H1 (cell line): ENCODE measurements around the gene OAS3. TPM values are rescaled to one million over a fixed set of nuclear protein-coding genes. Genes with fewer than 3 reads are reported as not detected.

Experiments used
- CTCF ChIA-PET: fragments of 300-600 bp; sonication (Branson Sonifier 250); formaldehyde crosslinking; loops from one replicate; lab custom pipeline; 2021; ENCODE audit not compliant: partially characterized antibody; lab: Charles Lee
- POLR2A ChIA-PET: fragments of 300-600 bp; sonication (Branson Sonifier 250); formaldehyde crosslinking; loops from one replicate; lab custom pipeline; 2021; ENCODE audit warnings: inconsistent platforms; ENCODE audit not compliant: partially characterized antibody; lab: Charles Lee
- DNase-seq, 2 experiments: peaks; one replicate each; pipeline versions ENCODE4 v3.0.0 to v3.0.0-alpha.2; 2010 to 2022; ENCODE audit warnings: low spot score in 2 of 2, low read depth in 1 of 2, mixed read lengths in 1 of 2
- FAIRE-seq: peaks from 2 replicates; lab custom pipeline; 2011; peaks lifted over from hg19 to GRCh38; lab: Jason Lieb, UNC
- H2AFZ ChIP-seq: 2 replicates; pipeline ENCODE4 v1.8.1; 2012; ENCODE audit warnings: low read length, inconsistent platforms
- H2AK5ac ChIP-seq: 2 replicates; pipeline ENCODE4 v1.6.1; 2013; ENCODE audit warnings: low read depth, low read length
- H2BK120ac ChIP-seq: replicated peaks from 2 replicates; pipeline ENCODE3; 2013; ENCODE audit warnings: low read depth, low read length, inconsistent platforms
- H2BK12ac ChIP-seq: 2 replicates; pipeline ENCODE4 v1.6.1; 2013; ENCODE audit warnings: low read depth, low read length
- H2BK15ac ChIP-seq: 2 replicates; pipeline ENCODE4 v1.6.1; 2013; ENCODE audit warnings: low read length
- H2BK20ac ChIP-seq: 2 replicates; pipeline ENCODE4 v1.6.1; 2013; ENCODE audit warnings: low read length
- H2BK5ac ChIP-seq: 2 replicates; pipeline ENCODE4 v1.6.1; 2013; ENCODE audit warnings: low read depth, low read length
- H3K14ac ChIP-seq: 2 replicates; pipeline ENCODE4 v1.6.1; 2013; ENCODE audit warnings: inconsistent platforms; ENCODE audit not compliant: insufficient read length
- H3K18ac ChIP-seq: 2 replicates; pipeline ENCODE4 v1.6.1; 2013; ENCODE audit warnings: low read length; ENCODE audit errors: extremely low read depth
- H3K23ac ChIP-seq: 2 replicates; pipeline ENCODE4 v1.6.1; 2013; ENCODE audit warnings: inconsistent platforms; ENCODE audit not compliant: insufficient read length
- H3K23me2 ChIP-seq: 2 replicates; pipeline ENCODE4 v1.6.1; 2013; ENCODE audit warnings: low read depth, low read length
- H3K27ac ChIP-seq: 2 replicates; pipeline ENCODE4 v1.6.1; 2011; ENCODE audit warnings: low read depth, low read length, inconsistent platforms
- H3K27me3 ChIP-seq, 4 experiments: replicated peaks in 1 of 4; 1 replicate in 1 of 4; 2 replicates in 3 of 4; pipeline versions ENCODE4 v1.6.1 to v1.8.1; 2011 to 2013; ENCODE audit warnings: low read length in 3 of 4, mild to moderate bottlenecking in 3 of 4, inconsistent platforms in 2 of 4, mixed read lengths in 2 of 4, moderate library complexity in 1 of 4; ENCODE audit not compliant: control insufficient read depth in 3 of 4, insufficient read depth in 3 of 4; ENCODE audit errors: extremely low read depth in 1 of 4
- H3K36me3 ChIP-seq, 4 experiments: 2 replicates each; pipeline versions ENCODE4 v1.6.1 to v1.8.1; 2011 to 2013; ENCODE audit warnings: mild to moderate bottlenecking in 4 of 4, low read length in 3 of 4, moderate library complexity in 2 of 4, control low read depth in 1 of 4, inconsistent platforms in 1 of 4; ENCODE audit not compliant: insufficient read depth in 4 of 4, control insufficient read depth in 2 of 4
- H3K4ac ChIP-seq: replicated peaks from 2 replicates; pipeline ENCODE3; 2013; ENCODE audit warnings: low read length, low read depth, mixed read lengths, inconsistent platforms; ENCODE audit not compliant: insufficient read length
- H3K4me1 ChIP-seq, 4 experiments: replicated peaks in 1 of 4; 1 replicate in 1 of 4; 2 replicates in 3 of 4; pipeline versions ENCODE4 v1.6.1 to v1.8.1; 2011 to 2013; ENCODE audit warnings: low read length in 3 of 4, inconsistent platforms in 2 of 4, mixed read lengths in 1 of 4; ENCODE audit not compliant: insufficient read depth in 4 of 4, control insufficient read depth in 3 of 4
- H3K4me2 ChIP-seq, 2 experiments: 2 replicates each; pipeline versions ENCODE4 v1.6.1 to v1.8.1; 2011 to 2013; ENCODE audit warnings: low read depth in 2 of 2, low read length in 2 of 2, control low read depth in 1 of 2, inconsistent platforms in 1 of 2, mild to moderate bottlenecking in 1 of 2; ENCODE audit not compliant: insufficient read depth in 1 of 2
- H3K4me3 ChIP-seq, 4 experiments: fragments of 200-600, 300-600 bp in 1 of 4; sonication (generic), shearing (Covaris generic), sonication (Bioruptor Twin) in 1 of 4; 2 replicates each; pipeline versions ENCODE4 v1.5.1 to v1.8.1; 2011 to 2016; ENCODE audit warnings: low read length in 4 of 4, low read depth in 3 of 4, control low read depth in 2 of 4, inconsistent platforms in 2 of 4, mild to moderate bottlenecking in 2 of 4, mixed read lengths in 1 of 4, moderate library complexity in 1 of 4; ENCODE audit not compliant: insufficient read depth in 2 of 4; ENCODE audit errors: extremely low read depth in 1 of 4
- H3K56ac ChIP-seq: replicated peaks from 2 replicates; pipeline ENCODE3; 2013; ENCODE audit warnings: low read depth, mild to moderate bottlenecking, mixed read lengths, low read length, inconsistent platforms; ENCODE audit not compliant: insufficient read length
- H3K79me1 ChIP-seq: 2 replicates; pipeline ENCODE4 v1.6.1; 2013; ENCODE audit warnings: low read depth, low read length, control low read depth
- H3K79me2 ChIP-seq, 2 experiments: 2 replicates each; pipeline versions ENCODE4 v1.6.1 to v1.8.1; 2012 to 2013; ENCODE audit warnings: low read length in 2 of 2, mild to moderate bottlenecking in 2 of 2, inconsistent platforms in 1 of 2; ENCODE audit not compliant: insufficient read depth in 2 of 2, control insufficient read depth in 1 of 2
- H3K9ac ChIP-seq, 4 experiments: replicated peaks in 1 of 4; 1 replicate in 1 of 4; 2 replicates in 3 of 4; pipeline versions ENCODE4 v1.6.1 to v1.8.1; 2011 to 2013; ENCODE audit warnings: low read depth in 3 of 4, low read length in 3 of 4, control low read depth in 2 of 4, mild to moderate bottlenecking in 2 of 4, moderate library complexity in 2 of 4, inconsistent platforms in 1 of 4; ENCODE audit errors: extremely low read depth in 1 of 4
- H3K9me3 ChIP-seq, 2 experiments: 2 replicates each; pipeline versions ENCODE4 v1.6.1 to v1.8.1; 2012 to 2013; ENCODE audit warnings: mild to moderate bottlenecking in 2 of 2, moderate library complexity in 2 of 2, control low read depth in 1 of 2, inconsistent platforms in 1 of 2, low read depth in 1 of 2, low read length in 1 of 2, mixed read lengths in 1 of 2; ENCODE audit not compliant: insufficient read depth in 2 of 2
- H4K20me1 ChIP-seq, 2 experiments: replicated peaks in 1 of 2; 2 replicates each; pipeline versions ENCODE3 to v1.8.1; 2011 to 2013; ENCODE audit warnings: inconsistent platforms in 2 of 2, low read length in 2 of 2, mild to moderate bottlenecking in 1 of 2; ENCODE audit not compliant: insufficient read depth in 2 of 2, control insufficient read depth in 1 of 2
- H4K5ac ChIP-seq: 2 replicates; pipeline ENCODE4 v1.6.1; 2013; ENCODE audit warnings: low read length, low read depth, mixed read lengths, inconsistent platforms; ENCODE audit not compliant: insufficient read length
- H4K8ac ChIP-seq: 2 replicates; pipeline ENCODE4 v1.8.0; 2013; ENCODE audit warnings: mild to moderate bottlenecking, moderate library complexity, low read length, inconsistent platforms; ENCODE audit not compliant: insufficient read depth; ENCODE audit errors: extremely low read depth
- H4K91ac ChIP-seq: replicated peaks from 2 replicates; pipeline ENCODE3; 2013; ENCODE audit warnings: low read length, mixed read lengths, inconsistent platforms; ENCODE audit not compliant: insufficient read length
- BACH1 ChIP-seq: IDR thresholded peaks from 2 replicates; pipeline ENCODE4 v1.6.1; 2012; ENCODE audit warnings: low read length, improper control_type of control experiment
- RAD21 ChIP-seq, 2 experiments: IDR thresholded peaks in 1 of 2; conservative IDR thresholded peaks in 1 of 2; 2 replicates each; pipeline ENCODE4 v1.6.1; 2011; ENCODE audit warnings: low read depth in 2 of 2, low read length in 2 of 2, improper control_type of control experiment in 1 of 2, inconsistent platforms in 1 of 2, mild to moderate bottlenecking in 1 of 2, moderate library complexity in 1 of 2
- RFX5 ChIP-seq: IDR thresholded peaks from 2 replicates; pipeline ENCODE4 v1.6.1; 2011; ENCODE audit warnings: low read depth, low read length, improper control_type of control experiment, borderline replicate concordance
- SRF ChIP-seq: IDR thresholded peaks from 2 replicates; pipeline ENCODE4 v1.6.1; 2011; ENCODE audit warnings: mild to moderate bottlenecking, low read depth, low read length, moderate library complexity
- TAF7 ChIP-seq: optimal IDR thresholded peaks from 2 replicates; pipeline ENCODE3; 2011; ENCODE audit warnings: low read depth, mild to moderate bottlenecking, inconsistent platforms, low read length, moderate library complexity, borderline replicate concordance
- TCF12 ChIP-seq: IDR thresholded peaks from 2 replicates; pipeline ENCODE4 v1.6.1; 2011; ENCODE audit warnings: low read depth, mild to moderate bottlenecking, low read length
- TEAD4 ChIP-seq: IDR thresholded peaks from 2 replicates; pipeline ENCODE4 v1.6.1; 2012; ENCODE audit warnings: low read depth, low read length, inconsistent platforms, mixed read lengths
- WGBS, 2 experiments: shearing (Covaris generic) in 1 of 2; methylation state at CpG; one replicate each; pipeline versions ENCODE4 v1.1.6 to v1.1.7; 2013 to 2015; ENCODE audit warnings: low lambda C conversion rate in 2 of 2, mixed read lengths in 2 of 2, inconsistent platforms in 1 of 2, low coverage in 1 of 2, missing lambda C conversion rate in 1 of 2; ENCODE audit not compliant: insufficient replicate concordance in 2 of 2, insufficient coverage in 1 of 2, insufficient read length in 1 of 2; ENCODE audit errors: extremely low coverage in 1 of 2, missing lambda C conversion rate in 1 of 2; 5-methylcytosine and 5-hydroxymethylcytosine counted together
- polyA plus RNA-seq, 7 experiments: library from polyadenylated mRNA; depleted of rRNA in 3 of 7; stranded (reverse) in 5 of 7; unstranded in 2 of 7; fragments of >200 nt in 5 of 7; fragments of 200-250 nt in 2 of 7; gene quantifications; 1 replicate in 5 of 7; 2 replicates in 1 of 7; 4 replicates in 1 of 7; pipeline versions ENCODE4 v1.2.1 to v1.2.3, GENCODE V29; 2011 to 2013; ENCODE audit warnings: missing spikeins in 2 of 7, mixed read lengths in 2 of 7
- total RNA-seq: library from RNA; stranded (reverse); fragmentation: NEBNext Ultra II Directional; extraction: Animal tissue kit (Norgen Biotek cat#: 25700); gene quantifications from 2 replicates; pipeline ENCODE4 v1.2.1, GENCODE V29; 2021

OAS3 gene
- total and polyA plus RNA-seq, 2 of the 8 experiments (the other 6 are each of a cell fraction or from before 2014, with no cell fraction given), result 0.73 to 3.7 TPM

GRCh38 chr12:112970391-112970790 is 32.1 kb downstream of the OAS3 start:
- TF ChIP-seq BACH1, result no peak
- TF ChIP-seq RAD21 (IDR thresholded peaks at IDR 0.05 in 1 of 2, conservative IDR thresholded peaks at IDR 0.05 in 1 of 2; ENCODE audit: low read depth in 2 of 2, low read length in 2 of 2), result no peak
- 0 out of 2 replicates have a peak, but pooled peaks have one; percentile 11 for TF ChIP-seq SRF
- TF ChIP-seq TAF7, result no peak
- TF ChIP-seq TCF12, result no peak
- no peak for TF ChIP-seq RFX5
- no peak for TF ChIP-seq TEAD4
- TF ChIP-seq, all 59 proteins: peak for 1
- no peak overlapping the region for H2AK5ac ChIP-seq
- no peak overlapping the region for H4K8ac ChIP-seq
- 85% methylated on average over 2 of the region's 2 CpGs; no CpG with 5 or more reads in 1 of the 2 experiments for WGBS, 2 experiments
- H3K79me1 ChIP-seq, result no peaks in the 10 kb centered on the region
- H2BK120ac ChIP-seq, result no peak overlapping the region
- no peak overlapping the region for H2BK12ac ChIP-seq
- H3K9me3 ChIP-seq, result no peaks in the 10 kb centered on the region
- no peaks in the 10 kb centered on the region for H3K4me1 ChIP-seq
- H3K23me2 ChIP-seq, result no peaks in the 10 kb centered on the region
- H3K4me3 ChIP-seq, result no peak overlapping the region
- no peak overlapping the region for H3K9ac ChIP-seq
- POLR2A ChIA-PET, result no interaction called here
- H2AFZ ChIP-seq, result no peak overlapping the region
- no peak overlapping the region for H3K56ac ChIP-seq
- H3K18ac ChIP-seq, result no peak overlapping the region
- no peaks in the 10 kb centered on the region for H3K36me3 ChIP-seq
- no peaks in the 10 kb centered on the region; a peak in 2 of 7 replicates for H3K27me3 ChIP-seq
- no peak overlapping the region for H3K14ac ChIP-seq
- CTCF ChIA-PET, result interaction anchor here (0.6 to 1.4 kb wide), 2 partner anchors 8 to 23 kb away, joined by 3 to 7 read pairs; partner anchors contain the start of gene OAS2
- no peak overlapping the region for H3K4me2 ChIP-seq
- no peak overlapping the region for H2BK15ac ChIP-seq
- H3K4ac ChIP-seq, result no peak overlapping the region
- no peak overlapping the region for H2BK5ac ChIP-seq
- DNase-seq (no peak), FAIRE-seq (no peak)
- H2BK20ac ChIP-seq, result no peak overlapping the region
- peaks cover 0 to 2% of the 10 kb centered on the region in 2 experiments for H4K20me1 ChIP-seq
- no peaks in the 10 kb centered on the region for H3K79me2 ChIP-seq
- no peak overlapping the region for H3K27ac ChIP-seq
- H3K23ac ChIP-seq, result no peak overlapping the region
- no peak overlapping the region for H4K91ac ChIP-seq
- H4K5ac ChIP-seq, result no peak overlapping the region
